Large intestine (tissue), 3 donors: ENCODE results near the gene GATA6. TPM values are rescaled to one million over a fixed set of nuclear protein-coding genes. Genes with fewer than 3 reads are reported as not detected.
"Not testable (repeated sequence)": the region's sequence is repeated elsewhere in the genome, so short reads cannot be mapped to it uniquely, and the experiment has no call there.

Experiments
- DNase-seq, 2 donors: peaks; one replicate each; pipeline versions ENCODE4 v3.0.0 to v3.0.0-alpha.2; 2013
- H3K27ac ChIP-seq: one replicate; pipeline ENCODE4 v1.5.1; 2013; ENCODE audit warnings: low read length
- H3K27me3 ChIP-seq: 2 replicates; pipeline ENCODE4 v1.6.1; 2013; ENCODE audit warnings: low read length; ENCODE audit not compliant: control insufficient read depth, insufficient read depth
- H3K36me3 ChIP-seq: 2 replicates; pipeline ENCODE4 v1.6.1; 2013; ENCODE audit warnings: low read length; ENCODE audit not compliant: control insufficient read depth, insufficient read depth
- H3K4me1 ChIP-seq: one replicate; pipeline ENCODE4 v1.6.1; 2013; ENCODE audit warnings: low read length; ENCODE audit not compliant: control insufficient read depth, insufficient read depth
- H3K4me3 ChIP-seq: one replicate; pipeline ENCODE4 v1.5.1; 2013; ENCODE audit warnings: low read length
- H3K9me3 ChIP-seq: one replicate; pipeline ENCODE4 v1.6.1; 2013; ENCODE audit warnings: mild to moderate bottlenecking, low read depth, low read length, moderate library complexity; ENCODE audit not compliant: control insufficient read depth
- WGBS: methylation state at CpG from one replicate; pipeline ENCODE4 v1.1.5; 2013; ENCODE audit warnings: low lambda C conversion rate; ENCODE audit not compliant: insufficient coverage; 5-methylcytosine and 5-hydroxymethylcytosine counted together
- polyA plus RNA-seq: library from polyadenylated mRNA; unstranded; fragments of 120-200 nt; gene quantifications from one replicate; pipeline ENCODE4 v1.2.1, GENCODE V29; 2013

Gene GATA6
- polyA plus RNA-seq, 1 donor, result 85.1 TPM

DNA sequence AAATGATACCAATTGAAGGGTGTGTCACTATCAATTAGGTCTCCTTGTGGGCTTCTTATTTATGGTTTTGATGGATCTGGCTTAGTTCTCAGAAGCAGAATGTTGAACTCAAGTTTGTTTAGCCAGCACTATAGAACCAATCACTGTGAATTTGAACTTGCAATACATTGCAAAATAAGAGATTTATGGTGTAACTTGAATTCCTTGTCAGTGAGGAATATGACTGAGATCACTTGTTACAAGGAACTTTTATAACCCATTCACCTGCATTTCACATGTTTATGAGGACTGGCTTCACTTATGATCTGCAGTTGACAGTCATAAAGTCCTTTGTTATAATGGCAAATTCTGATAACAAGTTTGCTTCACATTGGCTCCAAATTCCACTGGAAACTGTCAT lies 9.8 kb downstream of the GATA6 start:
- Histone ChIP-seq H3K4me1 (peaks cover 15% of the 10 kb centered on the region), H3K27me3 (peaks cover 16% of the 10 kb centered on the region)
- peak; percentile 91 to 97 for DNase-seq

DNA sequence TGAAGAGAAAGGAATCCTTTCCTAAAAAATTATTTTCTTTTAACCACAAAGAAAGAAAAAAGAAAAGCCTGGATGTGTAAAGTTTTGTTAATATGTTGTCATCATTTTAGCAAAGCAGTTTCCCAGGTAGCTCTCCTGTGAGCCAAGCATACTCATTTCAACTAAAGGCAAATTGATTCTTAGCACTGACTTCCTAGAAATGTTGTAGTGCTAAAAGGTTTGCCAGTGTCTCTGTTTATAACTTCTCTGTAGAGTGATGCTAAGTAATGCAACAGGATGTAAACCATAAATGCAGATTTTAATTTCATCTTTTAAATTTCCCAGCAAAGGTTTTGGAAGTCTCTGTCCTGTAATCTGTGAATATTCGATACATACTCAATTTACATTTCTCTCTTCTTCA lies 10.2 kb downstream of the GATA6 start:
- H3K27me3 ChIP-seq, result peaks cover 16% of the 10 kb centered on the region
- DNase-seq, result no peak

More for the DNA sequence above, 9.8 kb downstream of the GATA6 start:
- H3K36me3 ChIP-seq, result peaks cover 33% of the 10 kb centered on the region
- H3K9me3 ChIP-seq, result no peaks in the 10 kb centered on the region
- no peak overlapping the region for H3K4me3 ChIP-seq
- peak overlapping the region; percentile 97 for H3K27ac ChIP-seq

GRCh38 chr18:22180722-22181121 lies 11.3 kb downstream of the GATA6 start:
- WGBS, result 38% methylated on average over 1 of the region's 6 CpGs
- no peak for DNase-seq
- H3K36me3 ChIP-seq, result peaks cover 43% of the 10 kb centered on the region
- peak overlapping the region; percentile 85 for H3K27ac ChIP-seq
- H3K27me3 ChIP-seq, result peaks cover 10% of the 10 kb centered on the region
- peaks cover 30% of the 10 kb centered on the region for H3K4me1 ChIP-seq
- no peaks in the 10 kb centered on the region for H3K9me3 ChIP-seq
- peak overlapping the region; percentile 16 for H3K4me3 ChIP-seq

More for the DNA sequence above, 10.2 kb downstream of the GATA6 start:
- peak overlapping the region; percentile 3 for H3K4me3 ChIP-seq
- H3K27ac ChIP-seq, result peak overlapping the region; percentile 85
- 50% methylated on average over 1 of the region's 1 CpG for WGBS
- H3K4me1 ChIP-seq, result peaks cover 19% of the 10 kb centered on the region
- H3K36me3 ChIP-seq, result peaks cover 35% of the 10 kb centered on the region
- H3K9me3 ChIP-seq, result no peaks in the 10 kb centered on the region

DNA sequence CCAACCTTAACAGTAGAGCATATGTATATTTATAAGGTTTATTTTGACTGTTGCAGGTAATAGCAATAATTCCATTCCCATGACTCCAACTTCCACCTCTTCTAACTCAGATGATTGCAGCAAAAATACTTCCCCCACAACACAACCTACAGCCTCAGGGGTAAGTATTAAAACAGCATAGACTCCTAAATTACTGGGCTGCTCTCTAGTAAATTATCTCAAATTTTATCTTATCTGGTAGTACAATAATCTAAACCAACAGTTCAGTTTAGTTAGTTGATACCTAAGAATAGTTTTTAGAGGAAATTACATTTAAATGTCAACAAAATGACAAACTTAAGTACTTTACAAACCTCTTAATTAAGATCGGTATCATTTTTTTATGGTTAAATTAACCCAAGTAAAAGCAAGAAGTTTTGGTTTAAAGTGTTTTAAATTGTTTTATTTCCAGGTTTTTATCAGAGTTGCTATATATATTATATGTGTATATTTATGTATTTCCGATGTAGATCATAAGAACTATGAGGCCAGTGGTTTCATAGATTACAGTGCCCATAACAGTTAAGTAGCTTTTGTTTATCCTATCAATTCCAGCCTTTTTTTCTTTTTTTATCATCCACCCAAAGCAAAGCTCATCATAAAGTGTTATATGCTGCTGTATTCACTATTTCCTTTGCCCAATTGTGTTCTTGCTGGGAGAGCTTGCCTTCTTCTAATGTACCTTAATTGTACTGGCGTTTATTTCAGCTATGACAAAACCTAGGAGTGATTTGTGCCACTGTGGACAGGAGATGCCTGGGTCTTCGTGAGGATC lies 13.7 kb downstream of the GATA6 start:
- H3K4me3 ChIP-seq, result no peak overlapping the region
- 52% methylated on average over 2 of the region's 4 CpGs for WGBS
- peak overlapping the region; percentile 85 for H3K27ac ChIP-seq
- no peaks in the 10 kb centered on the region for H3K27me3 ChIP-seq
- DNase-seq, result peak in 1 of 2 donors; percentile 49
- peaks cover 51% of the 10 kb centered on the region for H3K4me1 ChIP-seq
- H3K9me3 ChIP-seq, result no peaks in the 10 kb centered on the region
- H3K36me3 ChIP-seq, result peaks cover 40% of the 10 kb centered on the region

DNA sequence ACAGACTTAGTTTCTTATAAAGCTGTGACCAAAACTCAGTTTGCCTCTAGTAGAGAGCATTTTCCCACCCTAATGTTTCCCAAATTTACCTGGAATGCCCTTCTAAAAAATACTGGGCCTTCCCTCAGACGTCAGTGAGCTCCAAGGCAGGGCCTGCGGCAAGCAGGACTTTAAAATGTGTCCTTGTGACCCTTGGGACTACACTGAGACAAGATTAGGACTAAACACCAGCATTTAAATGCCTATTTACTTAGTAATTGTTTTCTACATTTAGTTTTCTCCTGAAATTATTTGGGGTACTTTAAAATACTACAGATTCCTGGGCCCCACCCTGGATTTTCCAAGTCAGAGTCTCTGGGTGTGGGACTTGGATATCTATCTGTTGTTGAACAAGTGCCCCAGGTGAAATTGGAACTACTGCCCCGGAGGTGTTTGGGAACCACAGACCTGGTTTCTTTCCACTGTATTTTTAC lies 14.3 kb downstream of the GATA6 start:
- Histone ChIP-seq H3K27me3 (no peaks in the 10 kb centered on the region), H3K4me3 (no peak overlapping the region), H3K27ac (peak overlapping the region; percentile 85), H3K9me3 (no peaks in the 10 kb centered on the region), H3K36me3 (peaks cover 45% of the 10 kb centered on the region), H3K4me1 (peaks cover 55% of the 10 kb centered on the region)
- peak in 1 of 2 donors; percentile 64 for DNase-seq
- 32% methylated on average over 3 of the region's 3 CpGs for WGBS

GRCh38 chr18:22184573-22184972 lies 15.2 kb downstream of the GATA6 start:
- DNase-seq, H3K9me3 ChIP-seq, H3K4me3 ChIP-seq, H3K27me3 ChIP-seq: not testable (repeated sequence)
- Histone ChIP-seq H3K36me3 (peaks cover 49% of the 10 kb centered on the region), H3K27ac (peak overlapping the region; percentile 85), H3K4me1 (peaks cover 63% of the 10 kb centered on the region)
- no CpG with 5 or more reads among the region's 8 CpGs for WGBS

- H3K27me3 ChIP-seq, result no peaks in the 10 kb centered on the region
- no peaks in the 10 kb centered on the region for H3K9me3 ChIP-seq
- peaks cover 50% of the 10 kb centered on the region for H3K36me3 ChIP-seq
- peak in 1 of 2 donors; percentile 54 for DNase-seq
- WGBS, result no CpG with 5 or more reads among the region's 6 CpGs
- no peak overlapping the region for H3K4me3 ChIP-seq
- H3K4me1 ChIP-seq, result peaks cover 69% of the 10 kb centered on the region
- peak overlapping the region; percentile 85 for H3K27ac ChIP-seq
These were observed 15.9 kb downstream of the GATA6 start for GRCh38 chr18:22185273-22185672.

DNA sequence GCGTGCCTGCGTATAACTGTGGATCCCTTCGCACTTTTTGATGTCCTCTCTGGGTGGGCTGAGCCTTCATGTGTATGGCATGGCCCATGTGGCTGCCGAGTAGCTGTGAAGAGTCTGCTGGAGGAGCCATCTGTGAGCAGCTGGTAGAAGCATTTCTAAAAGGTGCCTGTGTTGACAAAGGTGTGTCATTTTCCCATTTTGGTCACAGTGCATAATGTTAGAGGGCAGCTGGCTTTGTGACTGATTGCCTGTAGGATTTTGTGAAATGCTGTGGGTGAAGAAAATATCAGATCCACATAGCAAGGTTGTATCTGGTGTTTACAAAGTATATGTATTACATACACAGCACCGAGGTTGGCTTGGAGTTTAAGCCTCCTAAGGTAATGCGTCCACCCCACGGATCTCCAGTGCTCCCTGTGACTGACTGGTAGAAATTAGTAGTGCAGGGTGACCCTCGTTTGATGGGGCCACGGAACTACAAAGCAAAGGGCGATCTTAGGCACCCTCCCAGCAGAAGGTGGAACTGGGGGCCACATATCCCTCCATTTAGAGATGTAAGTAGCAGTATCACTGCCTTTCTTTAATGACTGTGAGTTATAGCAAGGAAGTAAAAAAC lies 16.5 kb downstream of the GATA6 start:
- Histone ChIP-seq H3K4me3 (no peak overlapping the region), H3K36me3 (peaks cover 54% of the 10 kb centered on the region), H3K4me1 (peaks cover 72% of the 10 kb centered on the region), H3K9me3 (no peaks in the 10 kb centered on the region), H3K27me3 (no peaks in the 10 kb centered on the region), H3K27ac (peak overlapping the region; percentile 85)
- DNase-seq, result peak in 1 of 2 donors; percentile 54
- no CpG with 5 or more reads among the region's 10 CpGs for WGBS

DNA sequence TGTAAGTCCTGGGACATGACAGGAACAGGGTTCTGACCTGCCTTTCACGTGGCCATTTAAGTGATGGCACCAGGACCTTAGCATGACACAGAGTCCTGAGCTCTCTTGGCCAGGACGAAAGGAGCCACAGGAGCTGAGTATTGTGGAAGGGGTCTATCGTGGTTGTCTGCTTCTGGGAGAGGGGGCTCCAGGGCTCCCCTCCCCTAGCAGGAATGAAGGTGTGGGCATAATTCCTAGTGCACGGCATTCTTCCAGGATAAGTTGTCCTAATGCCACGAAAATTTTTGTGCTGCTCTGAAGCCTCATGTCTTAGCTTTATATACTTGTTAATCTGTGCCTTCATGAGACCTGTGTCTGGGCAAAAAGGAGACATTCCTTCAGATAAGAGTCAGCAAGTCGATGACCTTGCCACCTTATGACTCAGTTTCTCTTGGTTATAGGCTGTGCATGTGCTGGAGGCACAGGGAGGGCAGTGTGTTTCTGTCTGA lies 17.1 kb downstream of the GATA6 start:
- Histone ChIP-seq H3K9me3 (no peaks in the 10 kb centered on the region), H3K4me1 (peaks cover 72% of the 10 kb centered on the region), H3K4me3 (no peak overlapping the region), H3K27me3 (no peaks in the 10 kb centered on the region), H3K27ac (peak overlapping the region; percentile 85), H3K36me3 (peaks cover 51% of the 10 kb centered on the region)
- peak in 1 of 2 donors; percentile 42 for DNase-seq
- no CpG with 5 or more reads among the region's 6 CpGs for WGBS

GRCh38 chr18:22188559-22189267 lies 19.3 kb downstream of the GATA6 start:
- H3K9me3 ChIP-seq, result no peaks in the 10 kb centered on the region
- peak in 1 of 2 donors; percentile 63 for DNase-seq
- peaks cover 83% of the 10 kb centered on the region for H3K4me1 ChIP-seq
- peak overlapping the region; percentile 85 for H3K27ac ChIP-seq
- H3K36me3 ChIP-seq, result peaks cover 50% of the 10 kb centered on the region
- no peaks in the 10 kb centered on the region for H3K27me3 ChIP-seq
- WGBS, result no CpG with 5 or more reads among the region's 11 CpGs
- no peak overlapping the region for H3K4me3 ChIP-seq
